Stimulated activated memory B cell treated with anti-CD40 and anti-IgM and Interleukin-4, amounts not matched to agents 10 μg/mL and 1 μg/mL and 100 μg/mL, for 72 hours (primary cell): ENCODE results near the gene DCP2.
A peak's percentile ranks its signal among the peaks of the same experiment; 100 is the strongest.

Source experiments
- ATAC-seq: fragments of 150-1000 bp; cut with Tn5 transposase; 2 replicates; pipeline ENCODE4 v1.10.0; 2021
- H3K27ac Mint-ChIP-seq: one replicate; pipeline ENCODE4 v1.8.0; 2022; ENCODE audit warnings: mild to moderate bottlenecking, mixed read lengths
- H3K27me3 Mint-ChIP-seq: one replicate; pipeline ENCODE4 v1.8.0; 2022; ENCODE audit warnings: mixed read lengths
- H3K36me3 Mint-ChIP-seq: one replicate; pipeline ENCODE4 v1.8.0; 2022; ENCODE audit warnings: mixed read lengths
- H3K4me1 Mint-ChIP-seq: one replicate; pipeline ENCODE4 v1.8.0; 2022; ENCODE audit warnings: mixed read lengths
- H3K4me3 Mint-ChIP-seq: one replicate; pipeline ENCODE4 v1.8.0; 2022; ENCODE audit warnings: mild to moderate bottlenecking, moderate library complexity, mixed read lengths
- H3K9me3 Mint-ChIP-seq: one replicate; pipeline ENCODE4 v1.8.0; 2022; ENCODE audit warnings: mixed read lengths

DCP2 gene

DNA sequence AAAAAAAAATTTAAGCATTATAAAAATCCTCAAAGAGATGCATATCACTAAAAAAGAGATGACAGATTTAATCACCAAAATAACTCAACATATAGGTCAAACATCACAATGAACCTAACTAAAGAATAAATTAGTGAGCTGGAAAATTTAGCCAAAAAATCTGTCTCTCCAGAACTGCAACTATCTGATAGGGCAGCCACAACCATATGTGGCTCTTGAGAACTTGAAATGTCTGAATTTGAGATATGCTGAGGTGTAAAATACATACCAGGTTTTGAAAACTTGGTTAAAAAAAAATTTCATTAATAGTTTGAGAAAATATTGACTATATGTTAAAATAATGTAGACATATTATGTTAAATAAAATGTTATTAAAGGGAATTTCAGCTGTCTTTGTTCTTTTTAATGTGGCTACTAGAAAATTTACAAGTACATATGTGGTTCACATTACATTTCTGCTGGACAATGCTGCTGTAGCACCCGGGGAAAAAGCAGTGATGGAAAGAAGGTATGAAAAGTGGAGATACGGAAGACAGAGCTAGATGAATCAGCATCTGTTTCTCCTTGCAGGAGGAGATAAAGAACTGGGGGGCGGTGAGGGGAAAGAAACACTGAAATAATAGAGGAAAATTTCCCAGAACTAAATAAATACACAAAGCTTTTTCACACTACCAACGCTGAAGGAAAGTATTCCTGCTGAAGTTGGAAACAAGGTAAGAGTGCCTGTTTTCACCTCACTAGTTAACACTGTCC, 66.1 kb downstream of the DCP2 start:
- no peak for ATAC-seq
- no peaks in the 10 kb centered on the region for H3K36me3 Mint-ChIP-seq

GRCh38 chr5:113043491-113043931, 66.9 kb downstream of the DCP2 start:
- ATAC-seq = no peak
- no peaks in the 10 kb centered on the region for H3K36me3 Mint-ChIP-seq
- no peaks in the 10 kb centered on the region for H3K9me3 Mint-ChIP-seq
- H3K27me3 Mint-ChIP-seq = peaks cover 6% of the 10 kb centered on the region
- H3K4me1 Mint-ChIP-seq = peaks cover 17% of the 10 kb centered on the region
- no peak overlapping the region for H3K4me3 Mint-ChIP-seq
- H3K27ac Mint-ChIP-seq = no peak overlapping the region

More for the DNA sequence above, 66.1 kb downstream of the DCP2 start:
- Mint-ChIP-seq H3K4me3 (no peak overlapping the region), H3K4me1 (peaks cover 9% of the 10 kb centered on the region), H3K9me3 (no peaks in the 10 kb centered on the region), H3K27me3 (peaks cover 15% of the 10 kb centered on the region), H3K27ac (no peak overlapping the region)

DNA sequence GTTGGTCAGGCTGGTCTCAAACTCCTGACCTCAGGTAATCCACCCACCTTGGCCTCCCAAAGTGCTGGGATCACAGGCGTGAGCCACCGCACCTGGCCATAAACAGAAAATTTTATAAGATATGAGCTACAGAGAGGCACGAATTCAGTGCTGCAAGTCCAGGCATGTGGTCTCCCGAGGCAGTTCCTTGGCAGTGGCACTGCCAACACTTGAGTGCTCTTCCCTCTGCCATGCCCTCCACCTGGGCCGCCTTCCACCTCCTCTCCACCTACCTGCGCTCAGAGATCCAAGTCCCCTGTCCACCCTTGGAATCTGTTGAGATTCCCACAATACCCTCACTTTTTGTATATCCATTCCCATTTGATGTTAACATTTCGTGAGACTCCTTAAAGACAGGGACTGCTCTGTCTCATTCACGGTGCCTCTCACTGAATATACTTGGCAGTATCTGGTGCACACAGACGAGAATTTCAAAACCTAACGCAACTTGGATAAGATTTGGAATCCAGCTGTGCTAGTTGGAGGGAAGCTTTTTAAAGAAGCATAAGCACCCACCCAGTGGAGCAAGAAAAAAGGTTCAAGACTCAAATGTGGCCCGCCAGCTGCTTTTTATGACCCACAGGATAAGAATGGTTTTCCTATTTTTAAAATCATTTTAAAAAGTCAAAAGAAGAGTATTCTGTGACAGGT, 68.3 kb downstream of the DCP2 start:
- Mint-ChIP-seq H3K27me3 (peaks cover 5% of the 10 kb centered on the region), H3K27ac (no peak overlapping the region), H3K4me1 (peaks cover 18% of the 10 kb centered on the region), H3K36me3 (no peaks in the 10 kb centered on the region), H3K4me3 (no peak overlapping the region), H3K9me3 (no peaks in the 10 kb centered on the region)
- ATAC-seq = no peak

DNA sequence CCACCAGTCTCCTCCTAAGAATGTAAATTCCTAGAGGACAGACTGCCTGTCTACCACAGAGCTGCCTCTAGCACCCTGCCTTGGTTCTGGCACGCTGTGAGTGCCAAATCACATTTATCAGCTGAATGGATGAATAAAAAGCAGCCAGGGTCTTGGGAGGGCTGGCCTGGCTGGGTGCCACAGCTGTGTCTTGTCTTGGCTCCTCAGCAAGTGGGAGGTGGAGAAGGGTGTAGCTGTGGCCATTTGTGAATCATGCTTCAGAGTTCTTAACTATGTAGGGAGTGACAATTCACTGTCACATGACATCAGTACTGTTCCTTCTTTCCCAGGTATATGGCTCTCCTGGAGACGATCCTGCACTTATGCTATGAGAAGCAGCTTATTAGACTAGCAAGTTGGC, 70.6 kb downstream of the DCP2 start:
- ATAC-seq = no peak
- Mint-ChIP-seq H3K4me1 (peaks cover 18% of the 10 kb centered on the region), H3K36me3 (no peaks in the 10 kb centered on the region), H3K27me3 (no peaks in the 10 kb centered on the region), H3K4me3 (no peak overlapping the region), H3K9me3 (no peaks in the 10 kb centered on the region), H3K27ac (no peak overlapping the region)

- peak; percentile 78 for ATAC-seq
- no peak overlapping the region for H3K27ac Mint-ChIP-seq
- H3K36me3 Mint-ChIP-seq = no peaks in the 10 kb centered on the region
- H3K4me1 Mint-ChIP-seq = peaks cover 18% of the 10 kb centered on the region
- H3K9me3 Mint-ChIP-seq = no peaks in the 10 kb centered on the region
- peak overlapping the region; percentile 70 for H3K4me3 Mint-ChIP-seq
- no peaks in the 10 kb centered on the region for H3K27me3 Mint-ChIP-seq
Observed at GRCh38 chr5:113047733-113048652, 71.4 kb downstream of the DCP2 start.

DNA sequence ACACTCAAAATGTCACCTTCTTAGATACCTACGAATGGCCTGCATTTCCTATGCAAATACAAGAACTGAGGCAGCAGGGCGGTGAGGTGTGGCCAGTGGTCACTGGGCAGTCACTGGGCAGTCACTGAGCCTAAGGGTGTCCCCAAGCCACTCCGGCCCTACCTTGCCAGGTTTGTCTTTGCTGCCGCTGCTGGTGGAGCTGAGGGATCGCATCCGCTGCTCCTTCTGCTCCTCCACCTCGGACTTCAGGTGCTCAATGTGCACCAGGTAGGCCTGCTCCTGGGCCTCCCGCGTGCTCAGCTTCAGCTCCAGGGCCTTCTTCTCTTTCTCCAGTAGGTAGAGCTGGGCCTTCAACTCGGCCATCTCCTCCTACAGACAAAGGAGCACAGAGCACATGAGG, 72.3 kb downstream of the DCP2 start:
- H3K9me3 Mint-ChIP-seq = no peaks in the 10 kb centered on the region
- no peak for ATAC-seq
- H3K4me1 Mint-ChIP-seq = peaks cover 18% of the 10 kb centered on the region
- H3K27ac Mint-ChIP-seq = no peak overlapping the region
- no peaks in the 10 kb centered on the region for H3K27me3 Mint-ChIP-seq
- H3K36me3 Mint-ChIP-seq = no peaks in the 10 kb centered on the region
- H3K4me3 Mint-ChIP-seq = no peak overlapping the region

DNA sequence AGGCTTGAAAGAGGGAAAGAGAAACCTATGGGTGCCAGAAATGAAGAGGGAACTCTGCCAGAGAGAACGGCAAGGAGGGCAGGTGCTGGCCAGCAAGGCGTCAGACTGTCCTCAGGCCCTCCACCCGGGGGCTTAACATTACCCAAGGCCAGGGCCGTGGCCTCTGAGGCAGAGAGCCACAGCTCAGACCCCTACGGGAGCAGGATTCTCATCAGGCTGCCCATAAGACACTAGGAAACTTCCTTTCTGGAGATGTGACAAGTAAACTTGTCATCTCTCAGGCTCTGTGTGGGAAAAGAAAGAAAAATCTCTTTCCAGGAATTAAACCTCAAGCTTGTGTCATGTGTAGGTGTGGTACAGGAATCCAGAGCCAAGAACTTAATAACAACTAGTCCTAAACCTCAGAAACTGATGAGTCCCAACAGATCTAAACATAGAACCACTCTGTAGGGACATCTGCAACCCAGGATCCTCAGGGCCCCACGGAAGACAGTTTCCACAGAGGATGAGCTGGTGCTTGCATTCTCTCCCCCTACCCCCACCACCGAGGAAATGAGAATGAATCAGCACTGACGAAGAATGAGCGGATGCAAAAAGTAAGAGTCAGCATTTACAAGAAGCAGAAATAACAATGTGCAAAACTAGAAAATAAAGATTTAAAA, 74.3 kb downstream of the DCP2 start:
- peaks cover 18% of the 10 kb centered on the region for H3K4me1 Mint-ChIP-seq
- no peak overlapping the region for H3K27ac Mint-ChIP-seq
- no peak for ATAC-seq
- no peaks in the 10 kb centered on the region for H3K9me3 Mint-ChIP-seq
- no peak overlapping the region for H3K4me3 Mint-ChIP-seq
- H3K36me3 Mint-ChIP-seq = no peaks in the 10 kb centered on the region
- H3K27me3 Mint-ChIP-seq = no peaks in the 10 kb centered on the region

GRCh38 chr5:113052041-113052795, 75.6 kb downstream of the DCP2 start:
- no peaks in the 10 kb centered on the region for H3K36me3 Mint-ChIP-seq

DNA sequence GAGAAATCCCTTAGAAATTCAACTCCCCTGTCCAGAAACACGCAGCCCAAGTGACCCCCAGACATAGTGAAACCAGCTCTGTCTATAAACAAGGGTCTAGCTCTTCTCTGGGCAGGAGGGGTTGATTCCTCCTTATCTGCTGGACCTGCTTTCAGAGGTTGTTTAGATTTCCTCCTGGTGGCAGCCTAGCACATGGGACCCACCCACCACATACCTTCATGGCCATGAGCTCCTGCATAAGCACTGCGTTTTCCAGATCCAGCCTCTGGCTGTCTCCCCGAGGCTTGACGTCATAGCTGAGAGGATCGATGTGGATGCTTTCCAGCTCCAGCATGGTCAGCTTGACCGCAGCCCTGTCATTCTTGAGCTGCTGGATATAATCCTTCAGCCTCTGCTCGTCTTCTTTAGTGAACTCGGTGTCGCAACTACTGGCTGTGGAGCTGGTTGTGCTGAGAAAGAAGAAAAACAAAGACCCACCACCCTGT, 77.0 kb downstream of the DCP2 start:
- Mint-ChIP-seq H3K36me3 (no peaks in the 10 kb centered on the region), H3K4me3 (no peak overlapping the region), H3K9me3 (no peaks in the 10 kb centered on the region), H3K27me3 (peaks cover 8% of the 10 kb centered on the region), H3K4me1 (peaks cover 9% of the 10 kb centered on the region), H3K27ac (no peak overlapping the region)
- ATAC-seq = no peak

More at GRCh38 chr5:113052041-113052795, 75.6 kb downstream of the DCP2 start:
- no peak overlapping the region for H3K27ac Mint-ChIP-seq
- no peaks in the 10 kb centered on the region for H3K9me3 Mint-ChIP-seq
- peaks cover 7% of the 10 kb centered on the region for H3K27me3 Mint-ChIP-seq
- no peak for ATAC-seq
- H3K4me3 Mint-ChIP-seq = no peak overlapping the region
- peaks cover 21% of the 10 kb centered on the region for H3K4me1 Mint-ChIP-seq

GRCh38 chr5:113054899-113055298, 78.3 kb downstream of the DCP2 start:
- no peak overlapping the region for H3K27ac Mint-ChIP-seq
- H3K4me3 Mint-ChIP-seq = no peak overlapping the region
- peaks cover 15% of the 10 kb centered on the region for H3K27me3 Mint-ChIP-seq
- no peaks in the 10 kb centered on the region for H3K36me3 Mint-ChIP-seq
- no peak for ATAC-seq
- H3K4me1 Mint-ChIP-seq = peaks cover 9% of the 10 kb centered on the region
- no peaks in the 10 kb centered on the region for H3K9me3 Mint-ChIP-seq

- peaks cover 18% of the 10 kb centered on the region for H3K27me3 Mint-ChIP-seq
- H3K9me3 Mint-ChIP-seq = no peaks in the 10 kb centered on the region
- ATAC-seq = peak; percentile 31
- no peak overlapping the region for H3K4me3 Mint-ChIP-seq
- peaks cover 9% of the 10 kb centered on the region for H3K4me1 Mint-ChIP-seq
- H3K36me3 Mint-ChIP-seq = no peaks in the 10 kb centered on the region
- H3K27ac Mint-ChIP-seq = no peak overlapping the region
Observed at GRCh38 chr5:113056988-113057387, 80.4 kb downstream of the DCP2 start.

DNA sequence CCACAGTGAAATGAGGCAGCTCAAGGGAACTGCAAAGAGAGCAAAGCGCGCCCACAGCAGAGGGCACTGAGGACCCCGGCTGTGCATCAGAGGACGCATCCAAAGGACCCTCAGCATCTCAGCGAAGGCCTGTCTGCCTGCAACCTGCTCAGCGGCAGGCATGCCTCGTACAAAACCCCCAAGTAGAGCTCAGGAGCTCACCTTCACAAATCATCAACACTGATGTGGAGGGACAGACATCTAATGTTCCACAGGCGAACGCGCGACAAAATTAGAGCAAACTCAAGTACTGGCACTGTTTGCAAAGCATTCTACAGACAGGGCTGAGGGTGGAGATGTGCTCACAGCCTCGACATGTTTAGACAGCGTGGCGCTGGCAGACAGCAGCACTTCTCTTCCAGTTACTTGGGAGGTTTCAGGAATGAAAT, 81.0 kb downstream of the DCP2 start:
- Mint-ChIP-seq H3K36me3 (no peaks in the 10 kb centered on the region), H3K27me3 (peaks cover 18% of the 10 kb centered on the region), H3K4me3 (no peak overlapping the region), H3K9me3 (no peaks in the 10 kb centered on the region), H3K27ac (no peak overlapping the region), H3K4me1 (peaks cover 15% of the 10 kb centered on the region)
- no peak for ATAC-seq

DNA sequence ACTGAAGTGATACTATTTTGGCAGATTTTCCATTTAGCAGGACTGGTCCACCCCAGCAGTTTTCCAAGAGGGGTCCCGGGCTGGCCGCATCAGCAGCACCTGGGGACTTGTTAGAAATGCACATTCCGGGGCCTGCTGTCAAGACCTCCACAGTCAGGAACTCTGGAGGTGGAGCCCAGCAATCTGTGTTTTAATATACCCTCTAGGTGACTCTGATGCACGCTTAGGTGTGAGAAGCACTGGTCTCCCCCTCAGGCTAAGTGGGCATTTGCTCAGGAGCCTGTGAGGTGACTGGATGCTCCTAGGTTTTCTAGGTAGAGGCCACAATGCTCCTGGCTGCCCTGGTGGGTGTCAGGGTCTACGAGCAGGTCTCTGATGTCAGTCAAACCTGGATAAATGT, 81.7 kb downstream of the DCP2 start:
- H3K4me3 Mint-ChIP-seq = no peak overlapping the region
- no peaks in the 10 kb centered on the region for H3K36me3 Mint-ChIP-seq
- no peaks in the 10 kb centered on the region for H3K9me3 Mint-ChIP-seq
- ATAC-seq = no peak
- peaks cover 15% of the 10 kb centered on the region for H3K4me1 Mint-ChIP-seq
- H3K27me3 Mint-ChIP-seq = peaks cover 18% of the 10 kb centered on the region
- no peak overlapping the region for H3K27ac Mint-ChIP-seq

GRCh38 chr5:113058706-113059226, 82.2 kb downstream of the DCP2 start:
- peaks cover 15% of the 10 kb centered on the region for H3K4me1 Mint-ChIP-seq
- no peak overlapping the region for H3K4me3 Mint-ChIP-seq
- peaks cover 18% of the 10 kb centered on the region for H3K27me3 Mint-ChIP-seq
- no peaks in the 10 kb centered on the region for H3K9me3 Mint-ChIP-seq
- ATAC-seq = no peak
- no peak overlapping the region for H3K27ac Mint-ChIP-seq
- H3K36me3 Mint-ChIP-seq = no peaks in the 10 kb centered on the region
